ENCODE measurements around the gene NKX2-8. TPM values are rescaled to one million over a fixed set of nuclear protein-coding genes. Genes with fewer than 3 reads are reported as not detected.

NKX2-8 gene
- total RNA-seq, 1 donor from 2014 or later = not detected

DNA sequence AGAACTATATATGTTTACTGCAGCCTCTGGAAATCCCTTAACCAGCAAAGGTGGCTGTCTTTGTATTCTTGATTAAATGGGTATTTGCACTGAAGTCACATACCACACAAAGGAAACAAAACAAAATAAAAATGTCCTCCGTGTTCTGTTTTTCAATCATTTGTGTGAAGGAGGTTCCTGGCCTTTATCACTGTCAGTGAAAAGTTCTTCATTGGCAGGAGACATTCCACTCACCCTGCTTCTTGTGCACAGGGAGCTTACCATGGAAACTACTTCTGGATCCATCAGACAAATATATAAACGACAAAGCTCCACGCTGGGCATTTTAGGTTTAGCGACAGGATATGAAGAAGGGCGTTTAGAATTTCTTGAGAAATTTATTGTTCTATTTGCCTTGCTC, 5.7 kb upstream of the NKX2-8 start:
- no peak overlapping the region for H3K4me3 ChIP-seq
- H3K4me2 ChIP-seq = no peak overlapping the region
- Mint-ChIP-seq H3K27me3 (ENCODE audit: insufficient read depth, low read depth) (peaks cover 71% of the 10 kb centered on the region), H3K4me1 (peaks cover 3% of the 10 kb centered on the region), H3K36me3 (no peaks in the 10 kb centered on the region), H3K9me3 (peaks cover 3% of the 10 kb centered on the region), H3K4me3 (no peak overlapping the region), H3K27ac (no peak overlapping the region)
- no peaks in the 10 kb centered on the region for H3K79me2 ChIP-seq (ENCODE audit: low read depth)
- peaks cover 6% of the 10 kb centered on the region for H3F3A ChIP-seq (ENCODE audit: low read depth)
- H4K20me1 ChIP-seq (ENCODE audit: low read depth) = peaks cover 33% of the 10 kb centered on the region
- DNase-seq (ENCODE audit: low spot score) = no peak
- H3K4me1 ChIP-seq = peaks cover 16% of the 10 kb centered on the region
- H3K9me3 ChIP-seq (ENCODE audit: low read depth) = no peaks in the 10 kb centered on the region
- no peak for TF ChIP-seq EZH2 (IDR thresholded peaks at IDR 0.05)
- no peak for TF ChIP-seq EZH2phosphoT487 (IDR thresholded peaks at IDR 0.05)
- TF ChIP-seq, protein P1, sequence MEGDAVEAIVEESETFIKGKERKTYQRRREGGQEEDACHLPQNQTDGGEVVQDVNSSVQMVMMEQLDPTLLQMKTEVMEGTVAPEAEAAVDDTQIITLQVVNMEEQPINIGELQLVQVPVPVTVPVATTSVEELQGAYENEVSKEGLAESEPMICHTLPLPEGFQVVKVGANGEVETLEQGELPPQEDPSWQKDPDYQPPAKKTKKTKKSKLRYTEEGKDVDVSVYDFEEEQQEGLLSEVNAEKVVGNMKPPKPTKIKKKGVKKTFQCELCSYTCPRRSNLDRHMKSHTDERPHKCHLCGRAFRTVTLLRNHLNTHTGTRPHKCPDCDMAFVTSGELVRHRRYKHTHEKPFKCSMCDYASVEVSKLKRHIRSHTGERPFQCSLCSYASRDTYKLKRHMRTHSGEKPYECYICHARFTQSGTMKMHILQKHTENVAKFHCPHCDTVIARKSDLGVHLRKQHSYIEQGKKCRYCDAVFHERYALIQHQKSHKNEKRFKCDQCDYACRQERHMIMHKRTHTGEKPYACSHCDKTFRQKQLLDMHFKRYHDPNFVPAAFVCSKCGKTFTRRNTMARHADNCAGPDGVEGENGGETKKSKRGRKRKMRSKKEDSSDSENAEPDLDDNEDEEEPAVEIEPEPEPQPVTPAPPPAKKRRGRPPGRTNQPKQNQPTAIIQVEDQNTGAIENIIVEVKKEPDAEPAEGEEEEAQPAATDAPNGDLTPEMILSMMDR (IDR thresholded peaks at IDR 0.05) = no peak
- no peak overlapping the region for H2AFZ ChIP-seq (replicated peaks)
- H3K9ac ChIP-seq = no peak overlapping the region
- no peak overlapping the region for H3K27ac ChIP-seq
- no peaks in the 10 kb centered on the region for H3K36me3 ChIP-seq
- H3K27me3 ChIP-seq = peaks cover 100% of the 10 kb centered on the region

DNA sequence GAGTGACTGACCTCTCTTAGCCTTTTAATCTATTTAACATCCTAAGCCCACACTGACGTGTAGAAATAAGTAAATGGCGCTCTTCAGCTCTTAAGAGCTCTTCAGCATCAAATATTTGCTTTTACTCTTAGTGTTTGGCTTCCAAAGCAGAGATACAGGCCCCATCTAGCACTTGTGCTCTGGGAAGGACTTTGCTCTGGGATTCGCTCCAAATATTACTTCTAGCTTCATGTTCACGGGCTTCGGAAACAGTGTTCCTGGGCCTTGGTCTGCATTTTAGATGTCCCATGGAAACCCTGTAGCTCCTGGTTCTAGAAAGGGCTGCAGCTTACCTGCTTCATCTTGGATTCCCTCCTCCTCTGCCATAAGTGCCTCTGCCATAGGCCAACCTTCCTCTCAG, 2.7 kb upstream of the NKX2-8 start:
- TF ChIP-seq EZH2phosphoT487 (IDR thresholded peaks at IDR 0.05) = no peak
- TF ChIP-seq EZH2 (IDR thresholded peaks at IDR 0.05) = no peak
- TF ChIP-seq, protein P1 (IDR thresholded peaks at IDR 0.05) = no peak
- H3K27me3 Mint-ChIP-seq (ENCODE audit: insufficient read depth, low read depth) = peaks cover 79% of the 10 kb centered on the region
- H3K4me1 Mint-ChIP-seq = peaks cover 6% of the 10 kb centered on the region

DNA sequence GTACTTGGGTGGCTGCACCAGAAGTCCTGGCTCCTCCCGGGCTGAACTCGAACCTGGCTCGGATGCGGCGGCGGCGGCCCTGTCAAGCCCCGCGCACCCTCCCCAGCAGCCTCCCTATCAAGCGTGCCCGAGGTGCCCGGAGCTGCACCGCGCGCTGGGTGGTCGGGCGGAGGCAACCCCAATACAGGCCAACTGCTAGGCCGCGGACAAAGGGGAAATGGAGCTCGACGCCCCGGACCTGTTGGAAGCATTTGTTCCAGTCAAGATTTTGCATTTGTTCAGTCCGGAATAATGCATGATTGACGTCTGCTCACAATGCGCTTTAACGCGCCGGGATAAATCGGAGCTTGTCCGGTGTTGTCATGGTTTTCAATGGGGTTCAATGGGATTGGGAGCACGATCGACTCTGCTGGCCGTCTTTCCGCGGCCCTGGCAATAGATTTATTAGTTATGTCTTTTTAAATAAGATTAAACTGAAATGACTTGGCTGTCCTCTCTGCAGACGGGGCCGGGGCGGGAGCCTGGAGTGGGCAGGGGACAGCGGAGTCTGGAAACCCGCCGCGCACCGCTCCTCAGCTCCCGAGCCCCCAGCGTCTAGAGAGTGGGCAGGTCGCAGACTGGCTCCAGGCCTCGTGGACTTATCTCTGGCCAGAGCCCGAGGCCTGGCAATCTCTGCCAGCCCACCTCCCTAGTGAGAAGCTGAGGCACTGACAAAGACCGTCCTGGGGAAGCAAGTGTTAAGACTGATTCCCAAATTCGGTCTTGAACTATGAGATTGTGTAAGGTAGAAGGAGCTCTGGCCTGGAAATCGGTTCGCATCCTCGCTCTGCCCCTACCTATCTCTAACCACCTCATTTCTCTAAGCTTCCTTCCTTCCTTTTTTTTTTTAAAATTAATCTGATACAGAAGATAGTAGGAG, 1.7 kb upstream of the NKX2-8 start:
- no peak overlapping the region for H2AFZ ChIP-seq (replicated peaks)
- H3K27me3 Mint-ChIP-seq (ENCODE audit: insufficient read depth, low read depth) = peaks cover 81% of the 10 kb centered on the region

More for the DNA sequence above, 2.7 kb upstream of the NKX2-8 start:
- H2AFZ ChIP-seq (replicated peaks) = no peak overlapping the region
- H3K36me3 Mint-ChIP-seq = no peaks in the 10 kb centered on the region
- no peaks in the 10 kb centered on the region for H3K36me3 ChIP-seq
- no peaks in the 10 kb centered on the region for H3K79me2 ChIP-seq (ENCODE audit: low read depth)
- H3K27ac ChIP-seq = no peak overlapping the region
- H3F3A ChIP-seq (ENCODE audit: low read depth) = peaks cover 23% of the 10 kb centered on the region
- H3K27ac Mint-ChIP-seq = no peak overlapping the region
- DNase-seq (ENCODE audit: low spot score) = no peak
- no peak overlapping the region for H3K9ac ChIP-seq
- no peak overlapping the region for H3K4me3 Mint-ChIP-seq
- H3K9me3 Mint-ChIP-seq = peaks cover 3% of the 10 kb centered on the region
- H3K27me3 ChIP-seq = peaks cover 100% of the 10 kb centered on the region
- peaks cover 31% of the 10 kb centered on the region for H3K4me1 ChIP-seq
- no peaks in the 10 kb centered on the region for H3K9me3 ChIP-seq (ENCODE audit: low read depth)
- peaks cover 57% of the 10 kb centered on the region for H4K20me1 ChIP-seq (ENCODE audit: low read depth)
- no peak overlapping the region for H3K4me2 ChIP-seq
- no peak overlapping the region for H3K4me3 ChIP-seq

More for the DNA sequence above, 1.7 kb upstream of the NKX2-8 start:
- Mint-ChIP-seq H3K27ac (no peak overlapping the region), H3K4me1 (peaks cover 6% of the 10 kb centered on the region), H3K9me3 (peaks cover 3% of the 10 kb centered on the region), H3K36me3 (no peaks in the 10 kb centered on the region), H3K4me3 (no peak overlapping the region)
- no peaks in the 10 kb centered on the region for H3K36me3 ChIP-seq
- peak; percentile 51 for DNase-seq (ENCODE audit: low spot score)
- H3K9ac ChIP-seq = no peak overlapping the region
- no peaks in the 10 kb centered on the region for H3K9me3 ChIP-seq (ENCODE audit: low read depth)
- H3K4me1 ChIP-seq = peaks cover 41% of the 10 kb centered on the region
- H3K27me3 ChIP-seq = peaks cover 100% of the 10 kb centered on the region
- peak; percentile 31 for TF ChIP-seq EZH2 (IDR thresholded peaks at IDR 0.05)
- TF ChIP-seq, protein P1 (IDR thresholded peaks at IDR 0.05) = no peak
- peak; percentile 44 for TF ChIP-seq EZH2phosphoT487 (IDR thresholded peaks at IDR 0.05)
- no peak overlapping the region for H3K4me3 ChIP-seq
- H3K27ac ChIP-seq = no peak overlapping the region
- H3F3A ChIP-seq (ENCODE audit: low read depth) = peaks cover 33% of the 10 kb centered on the region
- H4K20me1 ChIP-seq (ENCODE audit: low read depth) = peaks cover 67% of the 10 kb centered on the region
- no peak overlapping the region for H3K4me2 ChIP-seq
- no peaks in the 10 kb centered on the region for H3K79me2 ChIP-seq (ENCODE audit: low read depth)

Measured in neural progenitor cell (in vitro differentiated cells).